Astrocyte of the spinal cord (primary cell): ENCODE results near the gene NEAT1.

ENCODE experiments used
- DNase-seq: peaks from one replicate; pipeline ENCODE4 v3.0.0; 2011; ENCODE audit warnings: low read depth, low spot score
- H3K4me3 ChIP-seq: 2 replicates; pipeline ENCODE4 v1.5.1; 2011; ENCODE audit warnings: low read depth, mild to moderate bottlenecking, low read length, moderate library complexity
- CTCF ChIP-seq: IDR thresholded peaks from 2 replicates; pipeline ENCODE4 v1.5.1; 2012; ENCODE audit warnings: low read depth, mild to moderate bottlenecking, low read length, inconsistent platforms
- in situ Hi-C: cut with HindIII; loops from 2 replicates; pipeline ENCODE4 v1.10.0; 2017; ENCODE audit warnings: low sequenced_read_pairs

NEAT1 gene

GRCh38 chr11:65401073-65401802 is 21.4 kb upstream of the NEAT1 start:
- no peak for DNase-seq
- TF ChIP-seq CTCF: no peak
- in situ Hi-C loops: no loop called here
- no peak overlapping the region for H3K4me3 ChIP-seq

GRCh38 chr11:65401803-65402248 is 20.8 kb upstream of the NEAT1 start:
- H3K4me3 ChIP-seq: no peak overlapping the region
- DNase-seq: no peak
- in situ Hi-C loops: no loop called here
- TF ChIP-seq CTCF: no peak

GRCh38 chr11:65402790-65403189 is 19.8 kb upstream of the NEAT1 start:
- TF ChIP-seq CTCF: no peak
- no peak for DNase-seq
- no peak overlapping the region for H3K4me3 ChIP-seq
- in situ Hi-C loops: no loop called here

- no peak for TF ChIP-seq CTCF
- in situ Hi-C loops: no loop called here
- no peak overlapping the region for H3K4me3 ChIP-seq
- DNase-seq: no peak
Measured at GRCh38 chr11:65403607-65404121, 18.9 kb upstream of the NEAT1 start.

- DNase-seq: no peak
- no peak for TF ChIP-seq CTCF
- H3K4me3 ChIP-seq: no peak overlapping the region
- in situ Hi-C loops: no loop called here
Measured at GRCh38 chr11:65404210-65404609, 18.4 kb upstream of the NEAT1 start.

- in situ Hi-C loops: no loop called here
- no peak overlapping the region for H3K4me3 ChIP-seq
- no peak for TF ChIP-seq CTCF
- DNase-seq: no peak
Measured at GRCh38 chr11:65404638-65405339, 17.8 kb upstream of the NEAT1 start.
